Activated CD8-positive, alpha-beta memory T cell treated with anti-CD3 and anti-CD28 coated beads for 4 hours (primary cell): ENCODE data around the gene PDC.

Experiments
- DNase-seq, 2 donors: peaks; one replicate each; pipeline ENCODE4 v3.0.0-alpha.2; 2020; ENCODE audit warnings: low read depth in 2 of 2

Gene PDC

DNA sequence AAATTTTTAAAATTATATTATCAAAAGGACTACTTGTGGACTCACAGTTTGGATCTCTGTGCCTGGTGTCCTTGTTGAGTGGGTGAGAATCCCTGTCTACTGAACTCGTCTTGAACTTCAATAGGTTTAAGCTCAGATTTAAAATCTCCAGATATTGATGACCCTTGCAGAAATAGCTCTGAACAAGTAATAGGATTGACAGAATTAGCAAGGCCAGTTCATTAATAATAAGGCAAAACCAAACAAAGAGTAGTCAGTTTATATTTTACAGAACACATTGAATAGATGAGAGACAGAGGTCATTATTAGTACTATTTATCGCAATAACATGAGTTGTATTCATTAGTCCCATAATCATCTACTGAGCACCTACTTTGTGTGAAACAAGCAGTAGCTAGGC lies at the start of gene PDC:
Gene PDC, minus strand, starts transcription at position 101 of the 400 bp plus-strand sequence. CDS start 11,655 bp downstream, outside the sequence.
- DNase-seq, result no peak

GRCh38 chr1:186503190-186503589 lies 42.3 kb upstream of the PDC start:
- no peak for DNase-seq

DNA sequence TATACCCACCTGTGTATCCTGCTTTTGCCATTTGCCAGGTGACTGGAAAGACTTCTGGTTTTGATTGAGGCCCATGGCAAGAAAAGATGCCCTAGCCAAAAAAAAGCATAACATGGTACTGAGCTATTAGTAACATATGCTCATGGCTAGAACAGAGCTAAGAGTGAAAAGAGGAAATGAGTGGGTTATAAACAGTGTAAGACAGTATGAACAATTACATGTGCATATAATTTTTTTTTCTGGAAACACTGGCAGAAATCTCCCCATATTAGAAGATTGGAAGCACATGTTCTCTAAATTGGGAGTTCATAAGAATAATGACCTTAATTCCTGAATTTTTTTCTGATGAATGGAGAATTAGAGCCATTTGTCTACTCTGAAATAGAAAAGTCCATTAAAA lies 41.2 kb upstream of the PDC start:
- DNase-seq, result no peak

DNA sequence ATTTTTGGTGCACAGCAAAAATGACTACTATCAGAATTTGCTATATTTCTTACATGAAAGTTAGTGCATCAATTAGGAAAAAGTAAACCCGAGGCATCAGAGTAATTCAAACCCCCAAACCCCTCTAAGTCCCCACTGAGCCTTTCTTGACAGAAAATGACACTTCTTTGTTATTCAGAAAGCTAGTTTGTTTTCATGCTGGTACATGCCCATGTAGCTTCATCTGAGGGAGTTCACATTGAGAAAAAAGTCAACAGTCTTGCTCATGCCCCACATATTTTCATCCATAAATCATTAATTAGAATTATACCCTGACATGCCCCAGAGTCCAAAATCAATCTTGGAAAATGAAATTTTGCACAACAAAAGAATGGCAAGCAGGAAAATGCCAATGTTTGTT lies 39.9 kb upstream of the PDC start:
- no peak for DNase-seq

GRCh38 chr1:186499571-186499970 lies 38.7 kb upstream of the PDC start:
- DNase-seq, result no peak

DNA sequence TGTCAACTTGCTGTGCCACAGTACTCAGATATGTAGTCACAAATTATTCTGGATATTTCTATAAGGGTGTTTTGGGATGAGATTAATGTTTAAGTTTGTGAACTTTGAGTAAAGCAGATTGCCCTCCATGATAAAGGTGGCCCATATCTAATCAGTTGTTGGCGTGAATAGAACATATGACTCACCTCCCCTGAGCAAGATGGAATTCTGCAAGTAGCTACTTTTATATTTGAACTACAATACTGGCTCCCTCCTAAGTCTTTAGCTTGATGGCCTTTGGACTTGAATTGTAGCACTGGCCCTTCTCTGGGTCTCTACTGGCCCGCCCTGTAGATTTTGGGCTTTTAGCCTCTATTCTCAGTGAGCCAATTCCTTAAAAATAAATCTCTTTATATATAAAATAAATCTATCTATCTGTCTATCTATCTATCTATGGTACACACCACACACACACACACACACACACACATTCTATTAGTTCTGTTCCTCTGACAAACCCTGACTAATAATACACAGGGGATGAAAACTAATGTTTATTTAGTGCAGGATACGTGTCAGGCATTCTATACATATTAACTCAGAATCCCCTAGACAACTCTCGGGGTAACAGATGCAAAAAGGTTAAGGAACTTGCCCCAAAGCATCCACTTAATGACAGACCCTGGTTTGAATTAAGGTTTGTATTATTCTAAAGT lies 37.9 kb upstream of the PDC start:
- no peak for DNase-seq

- DNase-seq, result no peak
These were observed 37.2 kb upstream of the PDC start for GRCh38 chr1:186498071-186498470.

GRCh38 chr1:186497651-186498050 lies 36.7 kb upstream of the PDC start:
- no peak for DNase-seq

DNA sequence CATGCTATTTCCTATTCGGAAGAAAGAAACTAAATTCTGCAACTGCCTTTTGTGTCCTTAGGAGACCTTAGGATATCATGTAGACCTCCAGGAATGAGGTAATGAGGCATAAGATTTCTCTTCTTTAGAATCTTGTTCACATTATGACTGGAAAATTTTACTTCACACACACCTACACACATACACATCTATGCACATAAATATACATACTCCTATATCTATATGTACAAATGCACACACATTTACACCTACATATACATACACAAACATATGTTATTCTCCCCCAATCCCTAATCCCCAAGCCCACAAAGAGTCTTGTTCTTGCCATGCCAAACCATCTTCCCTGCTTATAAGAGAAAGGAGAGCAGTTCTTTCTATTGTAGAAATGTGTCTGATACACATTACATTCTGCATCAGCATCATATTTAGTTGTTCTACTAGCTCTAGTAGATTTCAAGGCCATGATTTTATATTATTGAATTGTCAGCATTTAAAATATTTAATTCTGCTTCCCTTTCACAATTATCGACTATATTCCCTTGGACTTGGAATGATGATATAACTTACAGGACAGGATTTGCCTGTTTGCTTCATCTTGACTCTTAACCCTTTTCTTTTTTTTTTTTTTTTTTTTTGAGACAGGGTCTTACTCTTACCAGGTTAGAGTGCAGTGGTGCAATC lies 35.4 kb upstream of the PDC start:
- no peak for DNase-seq

DNA sequence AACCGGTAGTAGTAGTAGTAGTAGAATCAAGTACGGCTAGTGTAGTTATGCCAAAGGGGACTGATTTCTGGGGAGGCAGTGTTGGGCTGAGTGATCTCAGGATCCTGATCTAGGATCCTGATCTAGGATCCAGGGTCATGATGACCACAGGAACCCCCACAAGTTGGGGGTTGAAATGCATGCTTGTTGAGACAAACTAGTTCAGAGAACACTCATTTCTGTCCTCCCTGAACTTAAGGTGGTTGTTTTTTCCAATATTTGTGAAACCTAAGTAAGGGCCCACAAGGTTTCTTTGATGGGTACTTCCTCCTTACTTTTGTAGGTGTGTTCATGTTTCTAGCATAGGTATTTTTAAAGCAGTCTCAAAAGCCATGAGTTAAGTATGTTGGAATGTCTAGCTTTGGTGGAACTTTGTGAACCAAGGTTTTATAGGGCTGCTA lies 33.9 kb upstream of the PDC start:
- DNase-seq, result no peak

GRCh38 chr1:186492531-186493291 lies 31.8 kb upstream of the PDC start:
- no peak for DNase-seq

- no peak for DNase-seq
These were observed 30.4 kb upstream of the PDC start for GRCh38 chr1:186491336-186491735.

- DNase-seq, result no peak
These were observed 26.2 kb upstream of the PDC start for GRCh38 chr1:186487163-186487562.

- DNase-seq, result no peak
These were observed 25.1 kb upstream of the PDC start for GRCh38 chr1:186486061-186486460.

DNA sequence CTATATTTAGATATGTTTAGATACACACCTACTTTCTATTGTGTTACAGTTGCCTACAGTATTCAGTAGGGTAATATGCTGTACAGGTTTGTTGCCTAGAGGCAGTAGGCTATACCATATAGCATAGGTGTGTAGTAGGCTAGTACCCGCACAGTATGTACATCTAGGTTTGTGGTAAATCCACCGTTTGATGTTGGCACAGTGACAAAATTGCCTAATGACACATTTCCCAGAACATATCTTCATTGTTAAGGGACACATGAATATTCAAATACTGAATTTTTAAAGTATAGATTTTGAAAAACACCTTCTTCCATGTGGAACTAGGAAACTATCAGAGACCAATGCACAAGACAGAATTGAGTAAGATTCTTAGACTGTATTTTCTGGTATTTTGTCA lies 22.6 kb upstream of the PDC start:
- DNase-seq, result no peak

DNA sequence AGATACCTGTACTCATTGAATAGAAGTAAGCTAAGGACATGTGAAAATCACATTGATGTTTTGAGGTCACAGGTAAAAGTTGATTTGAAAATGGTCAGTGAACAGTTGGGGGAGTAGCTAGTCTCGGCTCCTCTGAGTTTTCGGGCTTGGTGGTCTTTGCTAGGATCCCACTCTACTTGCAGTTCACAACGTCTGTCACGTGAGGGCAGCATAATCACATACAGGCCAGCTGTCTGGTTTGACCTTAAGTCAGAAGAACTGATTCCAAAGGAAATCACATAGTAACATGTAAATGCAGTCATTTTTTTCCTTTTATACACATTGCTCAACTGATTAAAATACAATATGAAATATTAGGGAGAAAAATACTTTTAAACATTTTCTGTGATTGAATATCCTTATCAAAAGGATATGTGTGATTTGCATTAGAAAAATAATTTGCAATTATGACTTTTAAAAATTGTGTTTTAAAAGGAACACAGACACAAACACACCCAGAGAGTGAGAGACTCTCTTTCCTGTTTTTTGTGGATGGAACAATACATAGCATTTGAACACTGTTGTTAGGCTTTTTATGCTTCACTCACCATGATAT lies 21.8 kb upstream of the PDC start:
- DNase-seq, result peak in 1 of 2 donors; percentile 3

- no peak for DNase-seq
These were observed 20.5 kb upstream of the PDC start for GRCh38 chr1:186481303-186481888.

DNA sequence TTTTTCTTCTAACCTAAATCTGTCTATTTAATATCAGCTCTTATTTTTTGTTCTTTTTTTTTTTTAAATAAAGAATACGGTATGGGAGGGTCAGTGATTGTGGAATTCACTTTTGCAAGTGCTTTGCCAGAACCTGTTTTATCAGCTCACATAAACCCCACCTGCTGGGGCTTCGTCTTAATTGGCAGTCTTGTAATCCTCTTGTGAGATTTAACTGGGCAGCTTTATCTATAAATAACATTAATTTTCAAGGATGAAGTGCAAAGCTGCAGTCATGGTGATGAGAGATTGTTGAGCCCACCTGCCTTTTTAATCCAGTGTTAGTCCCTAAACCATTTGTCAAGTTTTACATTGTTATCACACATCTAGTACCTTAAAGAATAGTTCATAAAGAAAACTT lies 18.2 kb upstream of the PDC start:
- no peak for DNase-seq

DNA sequence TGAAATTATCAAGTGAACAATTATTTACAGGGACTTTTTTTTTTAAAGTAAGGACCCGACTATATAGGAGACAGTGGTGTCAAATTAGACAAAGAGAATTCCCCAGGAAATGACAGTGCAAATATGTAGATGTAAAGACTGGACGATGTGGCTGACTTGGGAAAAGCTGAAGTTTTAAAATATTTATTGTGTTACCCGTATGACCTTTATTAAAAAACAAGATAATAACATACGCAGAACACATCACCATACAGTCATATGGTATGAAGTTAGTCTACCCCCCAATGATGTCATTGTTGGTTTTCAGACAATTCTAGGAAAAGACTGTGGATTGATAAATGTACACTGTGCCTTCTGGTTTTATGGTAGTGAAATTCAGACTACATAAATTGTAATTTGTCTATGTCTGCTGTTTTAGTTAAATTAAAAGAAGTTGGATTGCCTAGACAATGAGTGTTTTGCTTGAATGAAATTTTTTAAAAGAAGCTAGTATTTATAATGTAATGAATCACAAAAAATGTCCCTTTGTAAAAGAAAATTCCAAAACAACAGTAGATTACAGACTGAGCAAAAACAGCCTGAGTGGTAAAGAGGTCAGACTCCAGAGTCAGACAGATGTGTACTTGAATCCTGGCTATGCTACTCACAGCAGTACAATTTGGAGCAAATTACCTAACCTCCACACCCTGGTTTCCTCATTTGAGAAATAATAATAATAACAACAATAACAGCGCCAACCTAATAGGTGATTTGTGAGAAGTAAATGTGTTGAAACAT lies 15.5 kb upstream of the PDC start:
- no peak for DNase-seq

DNA sequence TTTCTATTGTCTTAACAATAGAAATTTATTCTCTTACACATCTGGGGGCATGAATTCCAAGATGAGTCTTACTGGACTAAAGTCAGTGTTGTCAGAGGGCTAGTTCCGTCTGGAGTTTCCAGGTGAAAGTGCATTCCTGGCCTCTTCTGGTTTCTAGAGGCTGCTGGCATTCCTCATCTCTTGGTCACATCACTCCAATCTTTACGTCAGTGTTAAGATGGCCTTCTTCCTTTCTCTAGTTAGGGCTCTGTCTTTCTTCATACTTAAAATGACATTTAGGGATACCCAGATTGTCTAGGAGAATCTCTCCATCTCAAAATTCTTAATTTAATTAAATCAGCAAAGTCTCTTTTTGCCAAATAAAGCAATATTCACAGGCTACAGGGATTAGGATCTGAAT lies 13.3 kb upstream of the PDC start:
- DNase-seq, result no peak

DNA sequence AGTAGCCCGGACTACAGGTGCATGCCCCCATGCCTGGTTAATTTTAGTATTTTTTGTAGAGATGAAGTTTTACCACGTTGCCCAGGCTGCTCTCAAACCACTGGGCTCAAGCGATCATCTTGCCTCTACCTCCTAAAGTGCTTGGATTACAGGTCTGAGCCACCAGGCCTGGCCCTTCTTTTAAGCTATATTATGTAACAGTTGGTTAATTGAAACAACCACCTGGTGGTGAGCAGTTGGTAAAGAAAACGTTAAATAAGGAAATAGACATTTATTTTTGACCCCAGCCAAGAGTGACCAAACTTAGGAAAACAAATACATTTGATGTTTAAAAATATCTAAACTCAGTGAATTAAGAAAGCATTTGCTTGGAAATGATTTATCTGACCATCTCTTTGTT lies 12.1 kb upstream of the PDC start:
- no peak for DNase-seq
